Stimulated activated CD4-positive, alpha-beta T cell treated with anti-CD3 and anti-CD28 coated beads, Interleukin-12 subunit alpha, Interleukin-12 subunit beta, amount 100 ng/mL, for 48 hours (primary cell): ENCODE measurements around the gene ATXN1.
"Not testable (repeated sequence)": the region's sequence is repeated elsewhere in the genome, so short reads cannot be mapped to it uniquely, and the experiment has no call there.

ENCODE experiments used
- DNase-seq, 3 donors: peaks; one replicate each; pipeline ENCODE4 v3.0.0-alpha.2; 2020; ENCODE audit warnings: low read depth in 2 of 3, low spot score in 1 of 3

Gene ATXN1

GRCh38 chr6:16430391-16431089 is 330.7 kb downstream of the ATXN1 start:
- no peak for DNase-seq

GRCh38 chr6:16429669-16430068 is 331.6 kb downstream of the ATXN1 start:
- DNase-seq, result no peak

- DNase-seq, result no peak
These were observed 334.1 kb downstream of the ATXN1 start for GRCh38 chr6:16427124-16427523.

- no peak for DNase-seq
These were observed 335.2 kb downstream of the ATXN1 start for GRCh38 chr6:16425881-16426615.

GRCh38 chr6:16421462-16421960 is 339.7 kb downstream of the ATXN1 start:
- no peak for DNase-seq

GRCh38 chr6:16420715-16421461 is 340.4 kb downstream of the ATXN1 start:
- peak in 1 of 3 donors; percentile 46 for DNase-seq

GRCh38 chr6:16420337-16420714 is 340.9 kb downstream of the ATXN1 start:
- DNase-seq, result no peak

- no peak for DNase-seq
These were observed 341.5 kb downstream of the ATXN1 start for GRCh38 chr6:16419636-16420336.

- no peak for DNase-seq
These were observed 343.1 kb downstream of the ATXN1 start for GRCh38 chr6:16418151-16418550.

GRCh38 chr6:16415677-16416076 is 345.6 kb downstream of the ATXN1 start:
- DNase-seq, result no peak

GRCh38 chr6:16414205-16414604 is 347.1 kb downstream of the ATXN1 start:
- DNase-seq, result no peak

GRCh38 chr6:16413399-16413798 is 347.9 kb downstream of the ATXN1 start:
- no peak for DNase-seq

- DNase-seq, result no peak
These were observed 348.3 kb downstream of the ATXN1 start for GRCh38 chr6:16412982-16413381.

- DNase-seq, result no peak
These were observed 349.1 kb downstream of the ATXN1 start for GRCh38 chr6:16412171-16412570.

- peak; percentile 35 to 54 (median 49) for DNase-seq
These were observed 351.5 kb downstream of the ATXN1 start for GRCh38 chr6:16409531-16410441.

GRCh38 chr6:16408766-16409165 is 352.5 kb downstream of the ATXN1 start:
- DNase-seq, result no peak

GRCh38 chr6:16406966-16407365 is 354.3 kb downstream of the ATXN1 start:
- no peak for DNase-seq

GRCh38 chr6:16406538-16406937 is 354.7 kb downstream of the ATXN1 start:
- DNase-seq, result not testable (repeated sequence)

- no peak for DNase-seq
These were observed 355.9 kb downstream of the ATXN1 start for GRCh38 chr6:16405375-16405774.

- DNase-seq, result no peak
These were observed 356.8 kb downstream of the ATXN1 start for GRCh38 chr6:16404456-16404855.
